DND-41 (cell line): ENCODE results near the gene FUS.
"Not testable (repeated sequence)": the region's sequence is repeated elsewhere in the genome, so short reads cannot be mapped to it uniquely, and the experiment has no call there.

Experiments used
- ATAC-seq: fragments of 200-7000 bp; cut with Tn5 transposase; 3 replicates; pipeline ENCODE4 v1.9.1; 2021; ENCODE audit warnings: low read depth; ENCODE audit not compliant: insufficient read depth
- DNase-seq: peaks from one replicate; pipeline ENCODE4 v3.0.0-alpha.2; 2020
- H2AFZ ChIP-seq: 2 replicates; pipeline ENCODE4 v1.6.0; 2012; ENCODE audit warnings: low read depth, low read length
- H3K27ac ChIP-seq: 2 replicates; pipeline ENCODE4 v1.5.1; 2012; ENCODE audit warnings: low read length, inconsistent platforms
- H3K27me3 ChIP-seq: fragments of 200-600 bp; sonication (generic); 2 replicates; pipeline ENCODE4 v1.6.0; 2012; ENCODE audit warnings: low read length, mild to moderate bottlenecking, inconsistent platforms; ENCODE audit not compliant: insufficient read depth, poor library complexity
- H3K36me3 ChIP-seq: 2 replicates; pipeline ENCODE4 v1.5.1; 2012; ENCODE audit warnings: low read length, inconsistent platforms; ENCODE audit not compliant: insufficient read depth
- H3K4me1 ChIP-seq: 2 replicates; pipeline ENCODE4 v1.5.1; 2012; ENCODE audit warnings: mild to moderate bottlenecking, low read length; ENCODE audit not compliant: insufficient read depth
- H3K4me2 ChIP-seq: 2 replicates; pipeline ENCODE4 v1.6.0; 2012; ENCODE audit warnings: mild to moderate bottlenecking, moderate library complexity, low read length, inconsistent platforms; ENCODE audit not compliant: insufficient read depth
- H3K4me3 ChIP-seq, 2 experiments: fragments of 200-600 bp in 1 of 2; shearing (Covaris generic) in 1 of 2; 2 replicates each; pipeline ENCODE4 v1.5.1; 2012 to 2016; ENCODE audit warnings: inconsistent platforms in 2 of 2, low read length in 2 of 2, mild to moderate bottlenecking in 2 of 2, low read depth in 1 of 2, moderate library complexity in 1 of 2
- H3K79me2 ChIP-seq: 2 replicates; pipeline ENCODE4 v1.6.0; 2012; ENCODE audit warnings: low read length, inconsistent platforms; ENCODE audit not compliant: insufficient read depth
- H3K9ac ChIP-seq: 2 replicates; pipeline ENCODE4 v1.6.0; 2012; ENCODE audit warnings: low read depth, mild to moderate bottlenecking, inconsistent platforms, low read length, moderate library complexity
- H3K9me3 ChIP-seq: 2 replicates; pipeline ENCODE4 v1.5.1; 2012; ENCODE audit warnings: low read length, moderate library complexity, mild to moderate bottlenecking, inconsistent platforms; ENCODE audit not compliant: insufficient read depth, severe bottlenecking
- H4K20me1 ChIP-seq: 2 replicates; pipeline ENCODE4 v1.6.0; 2012; ENCODE audit warnings: low read length; ENCODE audit not compliant: insufficient read depth
- EZH2 ChIP-seq: IDR thresholded peaks from 3 replicates; pipeline ENCODE4 v1.6.1; 2012; ENCODE audit warnings: borderline replicate concordance, low read depth, mild to moderate bottlenecking, moderate library complexity, low read length, inconsistent platforms; ENCODE audit not compliant: severe bottlenecking
- TF ChIP-seq, protein P1 (sequence below): IDR thresholded peaks from 2 replicates; pipeline ENCODE4 v1.5.1; 2012; ENCODE audit warnings: borderline replicate concordance, low read length, moderate library complexity, mild to moderate bottlenecking; ENCODE audit not compliant: poor library complexity, severe bottlenecking; ENCODE audit errors: extremely low read depth

Gene FUS

DNA sequence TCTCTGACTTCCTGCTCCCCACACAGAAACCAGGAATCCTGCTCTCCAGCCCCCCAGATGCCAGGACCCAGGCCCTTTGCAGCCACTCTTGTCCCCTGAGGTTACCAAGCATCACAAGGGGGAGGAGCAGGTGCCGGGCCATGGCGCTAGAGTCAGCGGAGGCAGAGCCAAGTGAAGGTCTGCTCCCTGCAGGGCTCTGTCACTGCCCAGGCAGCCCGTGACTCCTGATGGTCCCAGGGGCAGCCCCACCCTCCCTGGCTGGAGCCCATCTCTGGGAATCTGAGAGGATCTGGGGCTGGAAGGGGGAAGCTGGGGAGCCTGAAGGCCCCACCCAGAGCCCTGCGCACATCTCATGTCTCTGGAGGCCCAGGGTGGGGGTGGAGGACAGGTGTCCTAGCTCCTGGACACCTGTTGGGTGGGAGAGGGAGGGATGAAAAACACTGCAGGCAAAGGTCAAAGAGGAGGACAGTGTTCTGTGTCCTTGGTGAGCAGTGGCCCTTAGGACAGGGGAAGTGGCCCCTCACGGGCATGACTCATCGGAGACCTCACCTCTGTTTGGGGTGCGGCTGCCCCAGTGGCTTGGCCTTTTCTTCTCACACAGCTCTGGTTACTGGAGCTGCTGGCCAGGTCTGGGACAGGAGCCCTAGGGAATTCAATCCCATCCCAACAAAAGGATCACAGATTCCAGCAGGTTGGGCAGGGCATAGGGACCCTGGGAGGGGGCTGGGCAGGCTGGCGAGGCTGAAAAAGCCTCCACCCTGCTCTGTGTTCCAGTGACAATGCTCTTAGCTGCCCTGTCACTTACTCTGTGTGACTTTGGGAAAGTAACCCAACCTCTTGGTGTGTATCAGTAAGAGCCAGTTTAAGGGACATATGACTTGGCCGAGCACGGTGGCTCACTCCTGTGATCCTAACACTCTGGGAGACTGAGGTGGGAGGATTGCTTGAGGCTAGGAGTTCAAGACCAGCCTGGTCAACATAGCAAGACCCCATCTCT is 29.7 kb upstream of the FUS start, which contains the start of gene PRSS36:
PRSS36 (minus strand) TSS at position 173 of the 997 bp plus-strand sequence; CDS start at position 142, 31 bp downstream.
- Histone ChIP-seq H3K36me3 (no peaks in the 10 kb centered on the region), H3K27ac (no peak within 1 kb of the TSS), H3K4me3 (no peak within 1 kb of the TSS), H3K79me2 (no peaks in the 10 kb centered on the region), H3K4me2 (no peak within 1 kb of the TSS), H2AFZ (no peak within 1 kb of the TSS), H3K4me1 (no peaks in the 10 kb centered on the region), H3K9ac (no peak within 1 kb of the TSS), H4K20me1 (no peaks in the 10 kb centered on the region), H3K27me3 (no peaks in the 10 kb centered on the region), H3K9me3 (no peaks in the 10 kb centered on the region)
- TF ChIP-seq, protein P1, sequence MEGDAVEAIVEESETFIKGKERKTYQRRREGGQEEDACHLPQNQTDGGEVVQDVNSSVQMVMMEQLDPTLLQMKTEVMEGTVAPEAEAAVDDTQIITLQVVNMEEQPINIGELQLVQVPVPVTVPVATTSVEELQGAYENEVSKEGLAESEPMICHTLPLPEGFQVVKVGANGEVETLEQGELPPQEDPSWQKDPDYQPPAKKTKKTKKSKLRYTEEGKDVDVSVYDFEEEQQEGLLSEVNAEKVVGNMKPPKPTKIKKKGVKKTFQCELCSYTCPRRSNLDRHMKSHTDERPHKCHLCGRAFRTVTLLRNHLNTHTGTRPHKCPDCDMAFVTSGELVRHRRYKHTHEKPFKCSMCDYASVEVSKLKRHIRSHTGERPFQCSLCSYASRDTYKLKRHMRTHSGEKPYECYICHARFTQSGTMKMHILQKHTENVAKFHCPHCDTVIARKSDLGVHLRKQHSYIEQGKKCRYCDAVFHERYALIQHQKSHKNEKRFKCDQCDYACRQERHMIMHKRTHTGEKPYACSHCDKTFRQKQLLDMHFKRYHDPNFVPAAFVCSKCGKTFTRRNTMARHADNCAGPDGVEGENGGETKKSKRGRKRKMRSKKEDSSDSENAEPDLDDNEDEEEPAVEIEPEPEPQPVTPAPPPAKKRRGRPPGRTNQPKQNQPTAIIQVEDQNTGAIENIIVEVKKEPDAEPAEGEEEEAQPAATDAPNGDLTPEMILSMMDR, result no peak
- TF ChIP-seq EZH2, result no peak
- DNase-seq (no peak), ATAC-seq (no peak)

DNA sequence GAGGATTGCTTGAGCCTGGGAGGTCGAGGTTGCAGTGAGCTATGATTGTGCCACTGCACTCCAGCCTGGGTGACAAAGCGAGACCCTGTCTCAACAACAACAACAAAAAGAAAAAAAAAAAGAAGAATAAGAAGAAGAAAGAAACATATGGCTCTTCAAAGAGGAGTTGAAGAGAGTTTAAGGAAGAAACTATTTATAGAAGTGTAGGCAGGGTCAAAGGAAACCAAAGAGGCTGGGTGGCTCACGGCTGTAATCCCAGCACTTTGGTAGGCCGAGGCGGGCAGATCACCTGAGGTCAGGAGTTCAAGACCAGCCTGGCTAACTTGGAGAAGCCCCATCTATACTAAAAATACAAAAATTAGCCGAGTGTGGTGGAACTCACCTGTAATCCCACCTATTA is 29.0 kb upstream of the FUS start:
- not testable (repeated sequence) for H3K4me1 ChIP-seq, DNase-seq, H3K27me3 ChIP-seq, H3K9me3 ChIP-seq, ATAC-seq, H3K27ac ChIP-seq, H3K79me2 ChIP-seq, H2AFZ ChIP-seq, H3K4me3 ChIP-seq, H3K9ac ChIP-seq, H3K4me2 ChIP-seq, H4K20me1 ChIP-seq, H3K36me3 ChIP-seq

DNA sequence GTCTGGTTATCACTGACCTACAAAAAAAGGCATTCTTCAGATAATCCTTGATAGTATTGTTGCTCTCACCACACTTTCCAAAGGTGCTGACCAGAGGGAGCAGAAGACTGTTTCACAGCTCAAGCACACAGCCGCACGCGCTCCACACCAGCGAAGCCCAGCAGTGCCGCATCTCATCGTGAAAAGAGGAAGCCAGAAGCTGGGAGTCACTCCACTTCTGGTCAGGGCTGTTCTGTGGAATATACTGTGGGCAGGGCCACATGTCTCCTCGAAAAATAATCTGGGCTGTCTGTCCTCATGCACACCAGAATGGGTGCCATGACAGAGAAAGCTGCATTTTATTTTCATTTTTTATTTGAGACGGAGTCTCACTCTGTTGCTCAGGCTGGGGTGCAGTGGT is 22.8 kb upstream of the FUS start:
- no peak overlapping the region for H3K27ac ChIP-seq
- no peak overlapping the region for H3K4me2 ChIP-seq
- no peaks in the 10 kb centered on the region for H3K4me1 ChIP-seq
- H3K79me2 ChIP-seq, result no peaks in the 10 kb centered on the region
- DNase-seq, result no peak
- H3K4me3 ChIP-seq, result no peak overlapping the region
- no peaks in the 10 kb centered on the region for H3K36me3 ChIP-seq
- ATAC-seq, result no peak
- H3K9ac ChIP-seq, result no peak overlapping the region
- no peaks in the 10 kb centered on the region for H3K27me3 ChIP-seq
- TF ChIP-seq, protein P1, result no peak
- TF ChIP-seq EZH2, result no peak
- H4K20me1 ChIP-seq, result no peaks in the 10 kb centered on the region
- H2AFZ ChIP-seq, result no peak overlapping the region
- H3K9me3 ChIP-seq, result no peaks in the 10 kb centered on the region

DNA sequence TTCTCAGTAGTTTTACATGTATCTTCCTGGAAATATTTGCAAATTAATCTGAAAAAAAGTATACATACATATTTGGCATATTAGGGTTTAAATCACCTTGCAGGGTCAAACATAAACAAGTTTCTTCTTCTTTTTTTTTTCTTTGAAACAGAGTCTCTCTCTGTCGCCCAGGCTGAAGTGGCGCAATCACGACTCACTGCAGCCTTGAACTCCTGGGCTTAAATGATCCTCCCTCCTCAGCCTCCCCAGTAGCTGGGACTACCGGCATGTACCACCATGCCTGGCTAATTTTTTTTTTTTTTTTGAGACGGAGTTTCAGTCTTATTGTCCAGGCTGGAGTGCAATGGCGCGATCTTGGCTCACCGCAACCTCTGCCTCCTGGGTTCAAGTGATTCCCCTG is 12.6 kb upstream of the FUS start:
- Histone ChIP-seq H3K4me2 (no peak overlapping the region), H3K4me1 (no peaks in the 10 kb centered on the region), H2AFZ (no peak overlapping the region), H4K20me1 (no peaks in the 10 kb centered on the region), H3K27ac (no peak overlapping the region), H3K27me3 (no peaks in the 10 kb centered on the region), H3K9me3 (no peaks in the 10 kb centered on the region), H3K9ac (no peak overlapping the region), H3K4me3 (no peak overlapping the region), H3K79me2 (no peaks in the 10 kb centered on the region), H3K36me3 (no peaks in the 10 kb centered on the region)
- TF ChIP-seq, protein P1, result no peak
- no peak for DNase-seq
- ATAC-seq, result no peak
